SK-N-SH (cell line): ENCODE measurements around the gene BNIP5. TPM values are rescaled to one million over a fixed set of nuclear protein-coding genes. Genes with fewer than 3 reads are reported as not detected.
A peak's percentile ranks its signal among the peaks of the same experiment; 100 is the strongest.

ENCODE experiments used
- CTCF ChIA-PET: fragments of 300-600, 350-600 bp; formaldehyde crosslinking; extraction: SDS; loops from one replicate; lab custom pipeline; 2021; lab: Yijun Ruan, JAX
- POLR2A ChIA-PET: fragments of 350-600 bp; sonication (Branson Sonifier 250); formaldehyde crosslinking; extraction: SDS; loops from one replicate; lab custom pipeline; 2020; ENCODE audit warnings: antibody characterized with exemption, inconsistent platforms; lab: Yijun Ruan, JAX
- DNase-seq: peaks from one replicate; pipeline ENCODE4 v3.0.0; 2012
- H2AFZ ChIP-seq: fragments of 200-600 bp; sonication (generic); 2 replicates; pipeline ENCODE4 v1.8.1; 2016; ENCODE audit warnings: antibody characterized with exemption, mild to moderate bottlenecking, low read depth
- H3F3A ChIP-seq: fragments of 200-600 bp; sonication (generic); replicated peaks from 2 replicates; pipeline ENCODE3; 2016; ENCODE audit warnings: antibody characterized with exemption, mild to moderate bottlenecking; ENCODE audit not compliant: insufficient read depth
- H3K27ac ChIP-seq, 2 experiments: fragments of 200-500 bp in 1 of 2; fragments of 200-600 bp in 1 of 2; sonication (Bioruptor generic) in 1 of 2; sonication (generic), shearing (Covaris generic) in 1 of 2; 2 replicates each; pipeline versions ENCODE4 v1.5.1 to v1.6.1; 2014 to 2016; ENCODE audit warnings: low read depth in 2 of 2, inconsistent platforms in 1 of 2, low read length in 1 of 2, mild to moderate bottlenecking in 1 of 2, mixed read lengths in 1 of 2
- H3K27me3 ChIP-seq: fragments of 200-600 bp; sonication (generic), shearing (Covaris generic); 2 replicates; pipeline ENCODE4 v1.6.1; 2016; ENCODE audit warnings: mixed run types; ENCODE audit not compliant: insufficient read depth
- H3K36me3 ChIP-seq, 2 experiments: fragments of 200-500 bp in 1 of 2; fragments of 200-600 bp in 1 of 2; sonication (Bioruptor generic) in 1 of 2; sonication (generic) in 1 of 2; replicated peaks in 1 of 2; 2 replicates each; pipeline versions ENCODE3 to v1.5.1; 2014 to 2016; ENCODE audit warnings: low read length in 1 of 2, mild to moderate bottlenecking in 1 of 2; ENCODE audit not compliant: insufficient read depth in 2 of 2, control insufficient read depth in 1 of 2
- H3K4me1 ChIP-seq, 2 experiments: fragments of 200-500 bp in 1 of 2; fragments of 200-600 bp in 1 of 2; sonication (Bioruptor generic) in 1 of 2; sonication (generic), shearing (Covaris generic) in 1 of 2; 2 replicates each; pipeline versions ENCODE4 v1.5.1 to v1.6.1; 2014 to 2016; ENCODE audit warnings: low read depth in 1 of 2, low read length in 1 of 2, mixed run types in 1 of 2; ENCODE audit not compliant: insufficient read depth in 2 of 2, control insufficient read depth in 1 of 2
- H3K4me2 ChIP-seq: fragments of 200-600 bp; sonication (generic), shearing (Covaris generic); 2 replicates; pipeline ENCODE4 v1.6.1; 2017; ENCODE audit warnings: mixed run types
- H3K4me3 ChIP-seq, 2 experiments: fragments of 200-500 bp in 1 of 2; fragments of 200-600 bp in 1 of 2; sonication (Bioruptor generic) in 1 of 2; sonication (generic), shearing (Covaris generic) in 1 of 2; 2 replicates each; pipeline versions ENCODE4 v1.5.1 to v1.8.1; 2014 to 2016; ENCODE audit warnings: low read depth in 2 of 2, inconsistent platforms in 1 of 2, low read length in 1 of 2, mild to moderate bottlenecking in 1 of 2, mixed read lengths in 1 of 2, moderate library complexity in 1 of 2
- H3K79me2 ChIP-seq: fragments of 200-600 bp; sonication (generic); 2 replicates; pipeline ENCODE4 v1.8.1; 2017; ENCODE audit warnings: mild to moderate bottlenecking; ENCODE audit not compliant: insufficient read depth
- H3K9ac ChIP-seq: fragments of 200-600 bp; sonication (generic); 2 replicates; pipeline ENCODE4 v1.6.1; 2017; ENCODE audit warnings: mixed run types
- H3K9me2 ChIP-seq: fragments of 200-600 bp; sonication (generic); 2 replicates; pipeline ENCODE4 v1.6.1; 2017; ENCODE audit warnings: mixed run types
- H3K9me3 ChIP-seq: fragments of 200-600 bp; sonication (generic); 2 replicates; pipeline ENCODE4 v1.6.1; 2017; ENCODE audit warnings: mixed run types, mild to moderate bottlenecking, moderate library complexity
- H4K20me1 ChIP-seq: fragments of 200-600 bp; sonication (generic); 2 replicates; pipeline ENCODE4 v1.6.1; 2017; ENCODE audit warnings: mild to moderate bottlenecking, mixed run types; ENCODE audit not compliant: insufficient read depth
- CHD2 ChIP-seq: fragments of 150-350 bp; IDR thresholded peaks from 2 replicates; pipeline ENCODE4 v1.6.1; 2018; ENCODE audit warnings: low read length; ENCODE audit not compliant: partially characterized antibody
- CTCF ChIP-seq: fragments of 200-600 bp; sonication (generic); IDR thresholded peaks from 2 replicates; pipeline ENCODE4 v1.6.1; 2017; ENCODE audit warnings: antibody characterized with exemption, mild to moderate bottlenecking, moderate library complexity
- ELF1 ChIP-seq: IDR thresholded peaks from 2 replicates; pipeline ENCODE4 v1.4.0; 2012
- EP300 ChIP-seq, 2 experiments: IDR thresholded peaks; 2 replicates each; pipeline versions ENCODE4 v1.4.0 to v1.6.1; 2012; ENCODE audit warnings: borderline replicate concordance in 1 of 2, low read depth in 1 of 2, low read length in 1 of 2
- EZH2phosphoT487 ChIP-seq: fragments of 200-600 bp; sonication (generic); IDR thresholded peaks from 2 replicates; pipeline ENCODE4 v1.6.1; 2017; ENCODE audit warnings: low read depth, mixed run types, mild to moderate bottlenecking, antibody characterized with exemption, moderate library complexity, borderline replicate concordance
- NRF1 ChIP-seq: IDR thresholded peaks from 2 replicates; pipeline ENCODE4 v1.6.1; 2012; ENCODE audit warnings: low read depth, mild to moderate bottlenecking, low read length
- RAD21 ChIP-seq: IDR thresholded peaks from 2 replicates; pipeline ENCODE4 v1.6.1; 2012; ENCODE audit warnings: mild to moderate bottlenecking, low read length
- RCOR1 ChIP-seq: fragments of 150-350 bp; IDR thresholded peaks from 2 replicates; pipeline ENCODE4 v1.6.1; 2017; ENCODE audit warnings: antibody characterized with exemption, low read length
- REST ChIP-seq: IDR thresholded peaks from 2 replicates; pipeline ENCODE4 v1.6.1; 2012; ENCODE audit warnings: mild to moderate bottlenecking, low read depth, low read length, moderate library complexity
- TAF1 ChIP-seq: IDR thresholded peaks from 2 replicates; pipeline ENCODE4 v1.6.1; 2012; ENCODE audit warnings: low read depth, mild to moderate bottlenecking, low read length, moderate library complexity, borderline replicate concordance
- TEAD4 ChIP-seq: IDR thresholded peaks from 2 replicates; pipeline ENCODE4 v1.4.0; 2012; ENCODE audit warnings: mild to moderate bottlenecking, borderline replicate concordance; ENCODE audit not compliant: insufficient read depth
- YY1 ChIP-seq: IDR thresholded peaks from 2 replicates; pipeline ENCODE4 v1.4.0; 2012; ENCODE audit warnings: low read depth, mild to moderate bottlenecking
- WGBS: methylation state at CpG from one replicate; pipeline ENCODE4 v1.1.6; 2017; ENCODE audit warnings: low lambda C conversion rate; 5-methylcytosine and 5-hydroxymethylcytosine counted together
- polyA plus RNA-seq, 3 experiments: library from polyadenylated mRNA; depleted of rRNA; stranded (reverse); fragments of >200 nt; gene quantifications; 2 replicates each; pipeline ENCODE4 v1.2.3, GENCODE V29; 2012
- TF ChIP-seq, protein P1 (sequence below): IDR thresholded peaks from 2 replicates; pipeline ENCODE4; 2012
- TF ChIP-seq, protein P2 (sequence below): fragments of 150-350 bp; IDR thresholded peaks from 2 replicates; pipeline ENCODE4 v1.6.1; 2016; ENCODE audit warnings: mild to moderate bottlenecking, low read depth, low read length
- TF ChIP-seq, protein P3 (sequence below): IDR thresholded peaks from 2 replicates; pipeline ENCODE4 v1.4.0; 2012; ENCODE audit warnings: low read depth, borderline replicate concordance

Gene BNIP5
- polyA plus RNA-seq, 1 of the 3 experiments (the other 2 are of a cell fraction) = not detected

GRCh38 chr6:36368921-36369865 is 32.5 kb upstream of the BNIP5 start:
- no peaks in the 10 kb centered on the region for H3F3A ChIP-seq
- CTCF ChIA-PET = interaction anchor here (1.0 kb wide), 2 partner anchors 9 to 67 kb away, joined by 4 to 5 read pairs; no protein-coding TSS in a partner anchor
- H2AFZ ChIP-seq = no peak overlapping the region; the same call in 1 of the 2 replicates
- H3K27me3 ChIP-seq = no peaks in the 10 kb centered on the region
- 76% methylated on average over 13 of the region's 14 CpGs for WGBS
- H4K20me1 ChIP-seq = no peaks in the 10 kb centered on the region
- H3K36me3 ChIP-seq = no peaks in the 10 kb centered on the region
- H3K4me3 ChIP-seq = no peak overlapping the region
- H3K4me2 ChIP-seq = no peak overlapping the region
- H3K9me2 ChIP-seq = no peaks in the 10 kb centered on the region
- TF ChIP-seq, protein P1, sequence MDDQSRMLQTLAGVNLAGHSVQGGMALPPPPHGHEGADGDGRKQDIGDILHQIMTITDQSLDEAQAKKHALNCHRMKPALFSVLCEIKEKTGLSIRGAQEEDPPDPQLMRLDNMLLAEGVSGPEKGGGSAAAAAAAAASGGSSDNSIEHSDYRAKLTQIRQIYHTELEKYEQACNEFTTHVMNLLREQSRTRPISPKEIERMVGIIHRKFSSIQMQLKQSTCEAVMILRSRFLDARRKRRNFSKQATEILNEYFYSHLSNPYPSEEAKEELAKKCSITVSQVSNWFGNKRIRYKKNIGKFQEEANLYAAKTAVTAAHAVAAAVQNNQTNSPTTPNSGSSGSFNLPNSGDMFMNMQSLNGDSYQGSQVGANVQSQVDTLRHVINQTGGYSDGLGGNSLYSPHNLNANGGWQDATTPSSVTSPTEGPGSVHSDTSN = peak; percentile 48; the same call in 1 of the 2 replicates
- TF ChIP-seq YY1 = no peak
- TF ChIP-seq, all 33 proteins: peak for 1
- Histone ChIP-seq H3K27ac (no peak overlapping the region), H3K9me3 (no peaks in the 10 kb centered on the region), H3K9ac (no peak overlapping the region), H3K4me1 (peaks cover 0 to 5% of the 10 kb centered on the region in 2 experiments; a peak in 1 of 4 replicates), H3K79me2 (no peaks in the 10 kb centered on the region)
- no peak for DNase-seq
- POLR2A ChIA-PET = no interaction called here

DNA sequence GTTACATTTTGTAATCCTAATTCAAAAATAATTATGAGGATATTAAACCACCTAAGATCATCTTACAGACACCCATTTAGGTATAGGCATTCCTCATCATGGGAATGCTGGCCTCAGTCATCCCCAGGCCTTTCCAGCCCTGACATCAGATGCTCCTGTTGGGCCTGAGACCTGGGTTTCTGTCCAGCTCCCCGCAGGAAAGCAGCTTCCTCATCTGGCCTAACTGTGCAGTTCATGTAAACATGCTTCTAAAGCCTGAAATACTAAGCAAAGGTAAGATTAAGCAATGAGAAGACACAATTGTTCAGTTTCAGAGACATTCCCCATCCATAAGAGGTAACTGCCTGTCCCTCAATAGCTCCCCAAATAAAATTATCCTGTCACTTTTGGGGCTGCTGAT is 31.7 kb upstream of the BNIP5 start:
- POLR2A ChIA-PET = no interaction called here
- WGBS = 78% methylated on average over 1 of the region's 1 CpG
- DNase-seq = no peak
- TF ChIP-seq, protein P2, sequence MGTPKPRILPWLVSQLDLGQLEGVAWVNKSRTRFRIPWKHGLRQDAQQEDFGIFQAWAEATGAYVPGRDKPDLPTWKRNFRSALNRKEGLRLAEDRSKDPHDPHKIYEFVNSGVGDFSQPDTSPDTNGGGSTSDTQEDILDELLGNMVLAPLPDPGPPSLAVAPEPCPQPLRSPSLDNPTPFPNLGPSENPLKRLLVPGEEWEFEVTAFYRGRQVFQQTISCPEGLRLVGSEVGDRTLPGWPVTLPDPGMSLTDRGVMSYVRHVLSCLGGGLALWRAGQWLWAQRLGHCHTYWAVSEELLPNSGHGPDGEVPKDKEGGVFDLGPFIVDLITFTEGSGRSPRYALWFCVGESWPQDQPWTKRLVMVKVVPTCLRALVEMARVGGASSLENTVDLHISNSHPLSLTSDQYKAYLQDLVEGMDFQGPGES = no peak
- TF ChIP-seq RAD21 = no peak
- TF ChIP-seq, protein P3, sequence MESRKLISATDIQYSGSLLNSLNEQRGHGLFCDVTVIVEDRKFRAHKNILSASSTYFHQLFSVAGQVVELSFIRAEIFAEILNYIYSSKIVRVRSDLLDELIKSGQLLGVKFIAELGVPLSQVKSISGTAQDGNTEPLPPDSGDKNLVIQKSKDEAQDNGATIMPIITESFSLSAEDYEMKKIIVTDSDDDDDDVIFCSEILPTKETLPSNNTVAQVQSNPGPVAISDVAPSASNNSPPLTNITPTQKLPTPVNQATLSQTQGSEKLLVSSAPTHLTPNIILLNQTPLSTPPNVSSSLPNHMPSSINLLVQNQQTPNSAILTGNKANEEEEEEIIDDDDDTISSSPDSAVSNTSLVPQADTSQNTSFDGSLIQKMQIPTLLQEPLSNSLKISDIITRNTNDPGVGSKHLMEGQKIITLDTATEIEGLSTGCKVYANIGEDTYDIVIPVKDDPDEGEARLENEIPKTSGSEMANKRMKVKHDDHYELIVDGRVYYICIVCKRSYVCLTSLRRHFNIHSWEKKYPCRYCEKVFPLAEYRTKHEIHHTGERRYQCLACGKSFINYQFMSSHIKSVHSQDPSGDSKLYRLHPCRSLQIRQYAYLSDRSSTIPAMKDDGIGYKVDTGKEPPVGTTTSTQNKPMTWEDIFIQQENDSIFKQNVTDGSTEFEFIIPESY = no peak
- TF ChIP-seq EP300 (IDR thresholded peaks at IDR 0.05; ENCODE audit: borderline replicate concordance in 1 of 2, low read depth in 1 of 2, low read length in 1 of 2) = no peak
- no peak for TF ChIP-seq TEAD4
- no peak for TF ChIP-seq EZH2phosphoT487
- TF ChIP-seq ELF1 = no peak
- TF ChIP-seq NRF1 = no peak
- no peak for TF ChIP-seq CHD2
- TF ChIP-seq TAF1 = no peak
- TF ChIP-seq REST = no peak
- no peak for TF ChIP-seq CTCF
- TF ChIP-seq RCOR1 = no peak

More for the DNA sequence above, 31.7 kb upstream of the BNIP5 start:
- Histone ChIP-seq H3K4me2 (no peak overlapping the region), H3K4me3 (no peak overlapping the region), H3F3A (no peaks in the 10 kb centered on the region), H2AFZ (no peak overlapping the region), H3K27ac (no peak overlapping the region), H3K9me2 (no peaks in the 10 kb centered on the region), H3K9ac (no peak overlapping the region), H3K4me1 (peaks cover 0 to under 1% of the 10 kb centered on the region in 2 experiments; a peak in 1 of 4 replicates), H4K20me1 (no peaks in the 10 kb centered on the region), H3K27me3 (no peaks in the 10 kb centered on the region), H3K9me3 (no peaks in the 10 kb centered on the region), H3K36me3 (no peaks in the 10 kb centered on the region), H3K79me2 (no peaks in the 10 kb centered on the region)
- CTCF ChIA-PET = interaction anchor here (1.0 kb wide), 2 partner anchors 8 to 66 kb away, joined by 4 to 5 read pairs; no protein-coding TSS in a partner anchor
